ENCODE results near the gene SIX2. TPM values are rescaled to one million over a fixed set of nuclear protein-coding genes. Genes with fewer than 3 reads are reported as not detected.
"Not testable (repeated sequence)": the region's sequence is repeated elsewhere in the genome, so short reads cannot be mapped to it uniquely, and the experiment has no call there.

Gene SIX2
- total and polyA plus RNA-seq, 12 donors = 0.17 to 1.9 (median 0.40) TPM

- TF ChIP-seq CTCF (IDR thresholded peaks at IDR 0.05) = no peak
- 86 to 94% methylated on average over 2 of the region's 2 CpGs for WGBS, 2 donors
- Histone ChIP-seq H3K27me3 (peaks cover 0 to 32% (median 16%) of the 10 kb centered on the region in 7 donors), H3K9me3 (no peaks in the 10 kb centered on the region), H3K4me1 (no peaks in the 10 kb centered on the region), H3K36me3 (no peaks in the 10 kb centered on the region), H3K4me3 (no peak overlapping the region), H3K27ac (no peak overlapping the region)
- ATAC-seq (no peak), DNase-seq (no peak)
- intact Hi-C loops (cut with DNase I) = no loop called here
Measured at GRCh38 chr2:45044916-45045315, 35.7 kb upstream of the SIX2 start.

GRCh38 chr2:45043174-45043573, 33.9 kb upstream of the SIX2 start:
- Histone ChIP-seq H3K4me3 (no peak overlapping the region), H3K27me3 (peaks cover 0 to 32% (median 16%) of the 10 kb centered on the region in 7 donors), H3K9me3 (no peaks in the 10 kb centered on the region), H3K4me1 (no peaks in the 10 kb centered on the region), H3K36me3 (no peaks in the 10 kb centered on the region), H3K27ac (no peak overlapping the region)
- intact Hi-C loops (cut with DNase I) = no loop called here
- DNase-seq (no peak), ATAC-seq (no peak)
- 47 to 51% methylated on average over 5 to 6 of the region's 6 CpGs for WGBS, 2 donors
- TF ChIP-seq CTCF (IDR thresholded peaks at IDR 0.05) = no peak

- intact Hi-C loops (cut with DNase I) = no loop called here
- no peak for ATAC-seq
Measured at GRCh38 chr2:45042401-45042800, 33.1 kb upstream of the SIX2 start.

GRCh38 chr2:45040786-45041185, 31.5 kb upstream of the SIX2 start:
- Histone ChIP-seq H3K4me1 (no peaks in the 10 kb centered on the region), H3K9me3 (no peaks in the 10 kb centered on the region), H3K27ac (no peak overlapping the region), H3K27me3 (peaks cover 0 to 32% (median 16%) of the 10 kb centered on the region in 7 donors), H3K36me3 (no peaks in the 10 kb centered on the region), H3K4me3 (no peak overlapping the region)
- DNase-seq = no peak
- no peak for TF ChIP-seq CTCF (IDR thresholded peaks at IDR 0.05)
- intact Hi-C loops (cut with DNase I) = no loop called here
- ATAC-seq = no peak

More at GRCh38 chr2:45042401-45042800, 33.1 kb upstream of the SIX2 start:
- Histone ChIP-seq H3K36me3 (no peaks in the 10 kb centered on the region), H3K27me3 (peaks cover 0 to 32% (median 16%) of the 10 kb centered on the region in 7 donors), H3K4me1 (no peaks in the 10 kb centered on the region), H3K9me3 (no peaks in the 10 kb centered on the region), H3K4me3 (no peak overlapping the region), H3K27ac (no peak overlapping the region)
- TF ChIP-seq CTCF (IDR thresholded peaks at IDR 0.05) = no peak
- no peak for DNase-seq
- 83 to 85% methylated on average over 2 of the region's 2 CpGs for WGBS, 2 donors

GRCh38 chr2:45039804-45040203, 30.6 kb upstream of the SIX2 start:
- H3K36me3 ChIP-seq; intact Hi-C loops (cut with DNase I); H3K9me3 ChIP-seq; H3K4me3 ChIP-seq; ATAC-seq; H3K27ac ChIP-seq; DNase-seq; H3K4me1 ChIP-seq: not testable (repeated sequence)
- H3K27me3 ChIP-seq = peaks cover 0 to 28% (median 14%) of the 10 kb centered on the region in 7 donors
- 73 to 77% methylated on average over 5 of the region's 5 CpGs for WGBS, 2 donors

GRCh38 chr2:45038861-45039260, 29.6 kb upstream of the SIX2 start:
- H3K9me3 ChIP-seq; H3K4me3 ChIP-seq; H3K36me3 ChIP-seq; ATAC-seq; DNase-seq; H3K27ac ChIP-seq; intact Hi-C loops (cut with DNase I); H3K4me1 ChIP-seq: not testable (repeated sequence)
- 56 to 65% methylated on average over 5 of the region's 5 CpGs for WGBS, 2 donors
- H3K27me3 ChIP-seq = peaks cover 0 to 19% (median 5%) of the 10 kb centered on the region in 7 donors
